Measurements from ENCODE around the gene DBN1.
A peak's percentile ranks its signal among the peaks of the same experiment; 100 is the strongest.

Gene DBN1

GRCh38 chr5:177472460-177473442, 683 bp downstream of the DBN1 start:
- DNase-seq: peak; percentile 75

- peak; percentile 66 for DNase-seq
Measured at GRCh38 chr5:177471610-177472356, 1.7 kb downstream of the DBN1 start.

DNA sequence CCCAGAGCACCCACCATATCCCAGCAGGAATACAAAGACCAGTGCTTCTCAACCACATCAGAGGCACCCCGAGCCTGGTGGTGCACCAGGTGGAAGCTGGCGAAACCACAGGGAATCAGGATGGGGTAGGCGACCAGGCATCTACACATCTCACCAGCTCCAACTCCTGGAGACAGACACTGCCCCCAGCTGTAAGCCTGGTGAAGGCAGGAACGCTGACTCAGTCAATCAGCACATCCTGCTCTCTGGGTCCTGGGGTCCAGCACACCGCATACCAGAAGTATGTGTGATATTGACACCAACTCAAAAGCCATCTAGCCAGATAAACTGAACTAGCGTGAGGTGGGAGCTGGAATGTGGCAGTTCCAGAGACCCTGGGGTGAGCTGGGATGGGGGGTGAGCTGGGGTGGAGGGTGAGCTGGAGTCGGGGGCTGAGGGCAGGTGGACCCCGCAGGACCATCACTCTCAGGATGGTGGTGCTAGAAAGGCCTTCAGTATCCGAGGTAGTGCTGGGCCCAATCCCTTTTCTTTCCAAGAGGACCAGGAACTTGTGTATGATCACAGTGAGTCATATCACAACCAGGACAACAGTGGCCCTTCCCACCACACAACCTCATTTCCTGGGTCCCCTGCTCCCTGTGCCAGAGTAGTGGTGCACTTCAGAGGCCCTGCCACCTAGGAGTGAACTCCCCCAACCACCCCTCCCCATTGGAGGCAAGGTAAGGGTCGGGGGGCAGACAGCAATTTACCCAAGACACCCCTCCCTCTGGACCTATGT, 2.5 kb downstream of the DBN1 start:
- DNase-seq: no peak

DNA sequence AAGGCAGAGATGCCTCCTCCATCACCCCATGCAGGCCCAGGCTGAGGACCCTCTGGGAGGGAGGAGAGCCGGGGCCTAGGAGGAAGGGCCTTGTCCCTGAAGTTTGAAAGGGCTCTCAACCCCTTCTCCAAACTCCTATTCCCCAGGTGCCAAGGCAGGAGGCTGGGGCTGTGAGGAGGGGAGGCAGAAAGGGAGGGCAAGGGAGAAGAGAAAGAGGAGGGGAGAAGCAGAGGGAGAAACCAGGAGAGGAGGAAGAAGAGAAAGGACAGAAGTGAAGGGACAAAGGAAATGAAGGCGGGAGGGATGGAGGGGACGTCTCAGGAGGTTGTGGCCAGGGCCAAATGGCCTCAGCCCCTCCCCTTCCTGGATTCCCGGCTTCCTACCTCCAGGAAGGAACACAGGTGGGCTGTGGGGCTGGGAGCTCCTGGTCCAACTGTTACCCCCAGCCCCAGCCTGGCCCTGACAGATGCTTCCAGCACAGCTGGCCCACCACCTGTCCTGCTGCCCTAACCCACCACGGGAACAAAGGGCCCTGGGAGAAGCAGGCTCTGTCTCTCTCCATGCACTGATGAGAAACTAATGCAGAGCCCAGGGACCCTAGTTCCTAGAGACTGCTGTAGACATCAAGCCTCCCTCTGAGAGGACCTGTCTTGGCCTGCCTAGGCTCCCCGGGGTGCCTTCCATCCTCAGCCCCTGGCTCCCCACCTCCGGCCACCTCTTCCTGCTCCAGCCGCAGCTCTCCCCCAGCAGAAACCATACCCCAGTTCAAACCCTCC, 3.5 kb downstream of the DBN1 start:
- DNase-seq: no peak

DNA sequence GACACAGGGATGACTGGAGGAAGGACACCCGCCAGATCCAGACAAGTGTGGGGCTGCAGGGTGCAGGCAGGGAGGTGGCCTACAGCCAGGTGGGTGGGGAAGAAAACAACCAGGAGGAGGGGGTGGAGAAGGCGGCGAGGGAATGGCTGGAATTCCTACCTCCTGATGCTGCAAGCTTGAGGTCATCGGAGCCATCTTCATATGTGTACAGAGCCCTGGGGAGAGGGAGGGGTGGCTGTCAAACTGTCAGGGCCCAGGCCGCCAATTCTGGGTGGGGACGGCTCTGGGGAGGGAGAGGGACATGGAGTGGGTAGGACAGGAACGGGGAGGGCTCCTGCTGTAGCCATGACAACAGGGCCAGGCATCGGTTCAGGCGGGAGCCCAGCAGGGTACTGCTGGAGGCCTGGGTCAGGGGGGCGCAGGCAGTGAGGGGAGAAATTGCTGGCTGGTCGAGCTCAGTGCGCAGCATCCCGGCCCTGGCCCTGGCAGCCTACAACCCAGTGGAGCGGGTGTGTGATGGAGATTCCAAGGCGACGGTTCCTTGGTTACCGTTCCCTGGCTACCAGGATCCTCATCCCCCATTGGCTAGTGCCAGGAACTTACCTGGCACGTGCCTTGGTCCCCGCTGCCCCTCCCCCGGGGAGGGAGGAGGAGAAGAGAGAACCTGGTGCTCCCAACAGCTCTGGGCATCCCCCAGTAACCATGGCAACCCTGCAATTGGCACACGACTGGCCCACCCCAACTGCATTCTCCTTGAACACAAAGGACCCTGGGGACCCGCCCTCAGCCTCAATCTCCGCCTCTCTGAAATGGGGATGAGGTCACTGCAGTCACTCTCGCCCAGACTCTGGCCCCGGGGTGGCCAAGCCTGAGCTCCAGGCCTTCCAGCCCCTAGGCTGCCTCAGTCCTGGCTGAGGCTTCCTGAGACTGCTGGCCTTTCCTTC, 4.5 kb downstream of the DBN1 start:
- no peak for DNase-seq

- no peak for DNase-seq
Measured at GRCh38 chr5:177468329-177468684, 5.1 kb downstream of the DBN1 start.

DNA sequence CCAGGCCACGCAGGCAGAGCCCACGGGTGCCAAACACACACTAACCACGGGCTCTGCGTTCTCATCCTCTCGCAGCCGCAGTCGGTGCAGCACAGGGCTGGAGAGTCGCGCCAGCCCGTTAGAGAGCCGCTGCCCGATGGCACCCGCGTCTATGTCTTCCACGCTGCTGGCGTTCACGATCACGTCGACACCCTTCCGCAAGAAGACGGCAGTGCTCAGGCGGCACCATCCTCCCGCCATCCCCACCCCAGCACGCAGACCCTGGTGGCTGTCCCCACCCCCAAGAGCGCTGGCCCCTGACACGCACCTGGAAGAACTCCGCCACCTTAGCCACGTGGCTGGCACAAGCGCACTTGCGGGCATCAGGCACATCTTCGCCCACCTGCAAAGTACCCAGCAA, 6.0 kb downstream of the DBN1 start:
- no peak for DNase-seq

- no peak for DNase-seq
Measured at GRCh38 chr5:177466861-177467260, 6.6 kb downstream of the DBN1 start.

GRCh38 chr5:177465044-177465443, 8.4 kb downstream of the DBN1 start:
- DNase-seq: no peak

DNA sequence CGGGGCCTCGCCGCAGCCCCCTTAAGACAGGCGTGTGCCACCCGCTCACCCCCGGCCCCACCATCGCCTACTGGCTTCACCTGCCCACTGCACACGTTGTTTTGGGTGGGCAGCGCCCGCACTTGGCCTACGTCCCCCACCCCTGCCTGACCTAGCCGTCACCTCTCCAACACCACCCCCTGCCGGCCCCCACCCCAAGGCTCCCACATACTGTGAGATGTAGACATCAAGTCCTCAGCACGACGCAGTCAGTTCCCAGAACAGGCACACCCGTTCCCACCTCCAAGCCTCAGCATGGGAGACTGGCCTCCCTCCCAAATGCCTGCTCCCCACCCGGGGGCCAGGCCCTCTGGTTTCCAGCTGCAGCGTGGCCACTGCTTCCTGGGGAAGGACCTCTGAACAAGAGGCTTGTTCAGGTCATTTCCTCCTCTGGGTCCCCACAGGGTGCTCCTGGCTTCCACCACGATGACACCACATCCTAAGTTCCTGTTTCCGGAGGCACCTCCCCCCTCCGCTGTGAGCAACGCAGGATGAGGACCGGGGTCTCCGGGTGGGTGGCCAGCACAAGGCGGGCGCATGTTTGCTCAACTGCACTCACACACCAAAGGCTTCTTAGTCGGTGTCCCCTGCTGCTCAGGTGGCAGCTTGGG, 11.3 kb downstream of the DBN1 start:
- no peak for DNase-seq

DNA sequence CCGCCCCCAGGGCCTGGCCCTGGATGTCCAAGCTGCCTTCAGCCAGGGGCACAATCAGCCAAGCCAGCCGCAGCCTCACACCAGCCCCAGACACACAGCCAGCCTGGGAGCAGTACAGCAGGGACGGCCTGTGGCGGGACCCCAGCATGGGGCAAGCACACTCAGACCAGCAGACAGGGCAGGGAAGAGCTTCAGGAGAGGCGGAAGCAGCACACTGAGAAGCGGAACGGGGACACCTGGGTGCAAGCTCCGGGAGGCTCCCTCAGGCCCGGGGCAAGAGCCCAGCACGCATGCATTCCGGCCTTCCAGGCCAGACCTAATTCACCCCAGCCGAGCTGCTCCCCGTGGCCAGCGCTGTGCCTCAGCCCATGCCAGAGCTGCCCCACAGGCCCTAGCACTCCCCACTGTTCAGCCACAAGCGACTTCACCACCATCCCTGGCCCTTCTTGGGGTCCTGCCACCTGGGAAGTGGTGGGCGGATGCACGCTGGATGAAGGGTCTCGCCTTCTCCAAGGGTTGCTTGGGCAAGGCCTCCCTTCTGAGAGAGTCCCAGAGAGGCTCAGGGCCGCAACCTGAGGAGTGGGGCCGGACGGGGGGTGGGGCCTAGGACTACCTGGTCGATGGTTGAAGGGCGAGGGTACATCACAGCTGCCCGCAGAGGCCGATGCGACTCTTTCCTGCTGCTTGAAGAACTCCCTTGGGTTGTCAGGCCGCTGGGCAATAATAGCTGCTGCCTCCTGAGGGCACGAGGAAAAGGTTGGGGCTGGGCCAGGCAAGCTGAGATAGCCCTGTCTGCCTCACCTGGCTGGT, 13.4 kb downstream of the DBN1 start:
- DNase-seq: peak; percentile 13

DNA sequence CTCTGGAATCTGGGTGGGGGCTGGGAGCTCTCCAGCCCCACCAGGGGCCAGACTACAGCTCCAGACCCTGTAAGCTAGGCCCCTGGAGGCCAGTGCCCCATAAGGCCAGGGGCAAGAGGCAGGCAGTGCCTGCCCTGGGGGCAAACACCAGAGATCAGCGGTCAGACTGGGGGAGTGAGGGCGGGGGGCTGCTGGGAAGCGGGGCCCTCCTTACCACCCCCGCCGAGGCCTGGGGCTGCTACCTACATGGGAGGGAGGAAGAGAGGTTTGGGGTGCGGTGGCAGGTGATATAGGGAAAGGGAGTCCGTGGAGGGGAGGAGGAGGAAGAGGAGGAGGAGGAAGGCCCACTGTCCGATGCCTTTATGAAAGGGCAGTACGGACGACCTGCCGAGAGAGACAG, 14.1 kb downstream of the DBN1 start:
- no peak for DNase-seq

DNA sequence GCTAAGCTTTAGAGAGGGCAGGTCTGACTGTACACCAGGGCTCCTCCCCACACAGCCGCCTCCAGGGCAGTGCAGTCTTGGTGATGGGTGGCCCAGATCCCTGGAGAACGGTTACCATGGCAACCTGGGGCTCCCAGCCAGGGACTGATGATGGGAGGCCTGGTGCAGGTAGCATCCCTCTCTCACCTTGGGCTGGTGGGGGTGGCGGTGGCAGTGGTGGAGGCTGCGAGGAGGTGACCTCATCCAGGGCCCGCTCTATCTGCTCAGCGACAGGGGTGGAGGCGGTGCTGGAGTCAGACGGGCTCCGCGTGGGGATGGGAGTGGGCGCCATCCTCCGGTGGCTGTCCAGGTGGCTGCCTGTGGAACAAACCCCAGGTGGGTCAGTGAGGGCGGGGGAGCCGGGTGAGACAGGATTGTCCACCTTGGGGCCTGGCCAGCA, 14.5 kb downstream of the DBN1 start:
- DNase-seq: no peak

DNA sequence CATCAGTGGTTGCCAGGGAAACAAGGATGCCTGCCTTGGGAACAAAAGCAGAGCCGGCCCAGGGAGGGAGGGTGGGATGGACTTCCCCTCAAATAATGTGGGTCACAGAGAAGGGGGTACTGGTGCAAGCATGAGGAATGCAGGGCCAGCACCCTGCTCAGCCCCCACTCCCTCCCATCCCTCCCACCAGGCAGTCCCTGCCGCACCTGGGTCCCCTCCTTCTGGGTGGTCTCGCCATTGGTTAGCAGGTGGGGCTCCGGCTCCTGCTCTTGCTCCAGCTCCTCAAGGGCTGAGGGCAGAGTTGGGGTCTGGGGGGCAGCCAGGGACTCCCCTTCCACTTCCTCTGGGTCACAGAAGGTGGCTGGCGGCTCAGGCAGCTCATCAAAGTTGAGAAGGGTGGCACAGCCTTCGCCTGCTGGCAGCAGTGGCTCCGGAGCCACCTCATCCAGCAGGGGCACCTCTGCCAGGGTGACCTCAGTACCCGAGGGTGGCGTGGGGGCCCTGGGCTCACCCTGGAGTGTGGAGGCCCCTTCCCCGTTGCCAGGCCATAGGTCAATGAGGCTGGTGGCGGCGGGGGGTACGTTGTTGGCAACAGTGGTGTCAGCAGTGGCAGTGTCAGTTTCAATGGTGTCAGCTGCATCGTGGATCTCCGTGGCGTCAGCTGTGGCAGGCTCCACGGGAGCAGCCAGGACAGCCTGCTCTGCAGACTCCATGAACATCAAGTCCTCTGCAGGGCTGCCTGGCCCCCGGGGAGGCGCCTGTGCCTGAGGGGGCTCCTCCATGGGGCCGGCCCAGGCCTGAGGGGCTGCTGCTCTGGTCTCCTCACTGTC, 15.4 kb downstream of the DBN1 start:
- no peak for DNase-seq

DNA sequence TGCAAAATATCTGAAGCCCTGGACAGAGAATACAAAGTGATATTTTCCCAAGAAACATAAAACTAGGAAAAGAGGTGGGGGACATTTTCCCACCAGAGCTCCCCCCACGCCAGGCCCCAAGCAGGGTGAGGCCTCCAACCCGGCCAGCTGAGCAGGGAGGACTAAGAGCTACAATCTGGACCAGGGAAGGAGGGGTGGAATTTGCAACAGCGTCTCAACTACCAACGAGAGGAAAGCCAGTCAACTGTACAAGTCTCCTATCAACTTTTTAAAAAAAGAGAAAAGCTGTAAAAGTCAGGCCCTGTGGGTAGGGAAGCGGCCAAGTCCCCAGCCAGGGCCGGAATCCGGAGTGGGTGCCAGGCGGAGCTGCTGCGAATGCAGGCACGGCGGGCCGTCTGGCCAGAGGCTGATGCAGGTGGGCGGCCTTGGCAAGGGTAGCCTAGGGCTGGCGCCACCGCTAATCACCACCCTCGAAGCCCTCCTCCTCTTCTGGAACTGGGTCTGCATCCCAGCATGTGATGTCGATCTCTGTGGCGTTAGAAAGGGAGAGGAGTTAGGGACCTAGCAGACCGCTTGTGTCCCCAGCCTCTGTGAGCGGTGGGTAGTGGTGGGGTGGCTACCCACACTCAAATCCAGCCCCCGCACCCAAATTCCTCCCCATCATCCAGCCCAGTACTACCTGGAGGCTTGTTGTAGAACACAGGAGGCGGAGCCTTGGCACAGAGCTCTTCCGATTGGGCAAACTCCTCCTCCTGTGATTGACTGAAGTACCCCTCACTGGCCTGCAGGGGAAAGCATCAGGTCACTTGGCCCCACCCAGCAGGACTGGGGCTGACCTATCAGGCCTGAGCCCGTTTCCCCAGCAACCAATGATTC, 16.2 kb downstream of the DBN1 start:
- peak; percentile 24 for DNase-seq

- no peak for DNase-seq
Measured at GRCh38 chr5:177456591-177456964, 16.9 kb downstream of the DBN1 start.

DNA sequence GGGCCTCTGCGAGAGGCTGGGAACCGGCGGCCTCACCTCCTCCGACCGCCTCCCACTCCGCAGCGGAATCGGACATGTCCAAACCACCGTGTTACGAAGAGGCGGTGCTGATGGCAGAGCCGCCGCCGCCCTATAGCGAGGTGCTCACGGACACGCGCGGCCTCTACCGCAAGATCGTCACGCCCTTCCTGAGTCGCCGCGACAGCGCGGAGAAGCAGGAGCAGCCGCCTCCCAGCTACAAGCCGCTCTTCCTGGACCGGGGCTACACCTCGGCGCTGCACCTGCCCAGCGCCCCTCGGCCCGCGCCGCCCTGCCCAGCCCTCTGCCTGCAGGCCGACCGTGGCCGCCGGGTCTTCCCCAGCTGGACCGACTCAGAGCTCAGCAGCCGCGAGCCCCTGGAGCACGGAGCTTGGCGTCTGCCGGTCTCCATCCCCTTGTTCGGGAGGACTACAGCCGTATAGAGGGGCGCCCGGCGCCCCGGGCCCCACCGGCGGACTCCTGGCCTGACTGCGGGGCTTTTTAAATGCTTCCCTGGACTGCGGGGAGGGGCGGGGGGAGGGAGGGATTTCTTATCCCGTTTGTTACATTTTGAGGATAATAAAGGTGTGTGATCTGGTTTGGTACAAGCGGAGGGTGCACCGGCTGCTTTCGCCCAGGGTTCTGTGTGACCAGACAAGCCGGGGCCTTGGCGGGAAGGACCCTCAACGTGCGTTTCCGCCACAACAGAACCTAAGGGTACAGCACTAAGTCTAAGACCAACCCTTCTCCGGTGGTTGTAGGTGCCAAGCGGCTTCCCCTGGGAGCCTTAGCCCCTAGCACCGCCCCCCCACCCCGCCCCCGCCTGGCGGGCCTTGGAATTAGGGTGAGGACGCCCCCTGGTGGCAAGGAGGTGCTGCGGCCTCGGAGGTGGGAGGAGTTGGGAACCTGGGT, 17.5 kb downstream of the DBN1 start:
- DNase-seq: peak; percentile 96
